GM03348 (cell line): ENCODE data around the gene BST1.
"Not testable (repeated sequence)": the region's sequence is repeated elsewhere in the genome, so short reads cannot be mapped to it uniquely, and the experiment has no call there.

Source experiments
- DNase-seq: peaks from one replicate; pipeline ENCODE4 v3.0.0; 2012; ENCODE audit warnings: low spot score

Gene BST1

DNA sequence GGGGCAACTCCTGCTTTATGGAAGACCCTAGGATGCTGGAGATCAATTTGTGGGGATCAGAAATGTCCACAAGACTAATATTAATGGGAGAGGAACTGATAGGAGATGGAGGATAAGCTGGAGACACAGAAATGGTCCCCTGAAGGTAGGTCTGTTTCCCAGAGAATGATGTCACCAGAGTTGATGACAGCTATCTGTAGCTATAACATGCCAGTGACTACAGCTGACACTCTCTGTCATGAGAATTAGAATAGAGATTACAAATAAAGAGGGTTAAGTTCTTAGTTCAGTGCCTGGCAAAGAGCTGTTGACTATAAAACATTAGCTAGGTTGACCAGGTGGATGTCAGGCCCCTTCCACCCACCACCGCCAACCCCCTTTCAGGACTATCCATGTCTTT lies 9.3 kb downstream of the BST1 start:
- DNase-seq = no peak

DNA sequence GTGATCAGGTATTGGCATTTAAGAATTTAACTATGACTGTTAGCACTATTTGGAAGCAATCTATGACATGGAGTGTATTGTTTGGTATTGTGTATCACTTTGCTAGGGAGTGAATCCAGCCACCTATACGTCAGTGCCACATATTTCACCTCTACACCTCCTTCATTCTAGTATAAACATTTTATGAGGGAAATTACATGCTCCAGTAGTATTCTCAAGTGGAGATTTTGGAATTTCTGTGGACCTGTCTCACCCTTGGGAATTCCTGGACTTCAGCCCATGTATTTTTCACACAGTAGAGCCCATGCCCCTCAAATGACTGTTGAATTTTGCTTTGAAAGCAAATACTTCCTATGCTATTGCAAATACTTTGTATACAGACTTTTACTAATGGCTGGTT lies 11.3 kb downstream of the BST1 start:
- DNase-seq = no peak

DNA sequence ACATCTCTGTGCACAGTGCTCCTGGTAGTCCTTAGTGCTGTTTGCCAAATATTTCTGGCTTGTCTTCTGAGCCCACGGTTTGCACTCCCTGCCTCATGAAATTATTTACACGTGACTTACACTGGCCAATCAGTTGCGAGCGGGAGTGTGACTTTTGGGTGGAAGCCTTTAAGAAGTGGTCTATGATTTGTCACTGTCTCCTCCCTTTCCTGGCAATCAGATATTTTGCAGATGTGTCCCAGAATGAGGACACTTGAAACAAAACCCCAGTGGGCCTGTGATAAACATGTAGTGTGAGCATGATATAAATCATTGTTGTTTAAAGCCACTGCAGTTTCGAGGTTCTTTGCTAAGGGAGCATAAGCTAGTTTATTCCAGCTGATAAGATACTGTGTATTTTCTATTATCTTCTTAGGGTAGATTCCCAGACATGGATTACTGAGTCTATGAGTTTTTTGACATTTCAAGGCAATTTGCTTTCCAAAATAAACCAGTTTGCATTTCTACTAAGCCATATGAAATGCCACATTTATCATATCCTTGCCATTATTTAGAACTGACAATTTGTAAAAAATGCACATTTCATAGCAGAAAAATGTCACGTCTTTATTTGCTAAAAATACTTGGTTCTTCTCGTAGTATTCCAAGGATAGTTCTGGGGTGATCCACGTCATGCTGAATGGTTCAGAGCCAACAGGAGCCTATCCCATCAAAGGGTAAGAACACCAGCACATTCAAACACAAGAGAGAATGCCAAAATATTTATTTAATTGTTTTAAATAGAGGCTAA lies 12.0 kb downstream of the BST1 start:
- peak; percentile 49 for DNase-seq

DNA sequence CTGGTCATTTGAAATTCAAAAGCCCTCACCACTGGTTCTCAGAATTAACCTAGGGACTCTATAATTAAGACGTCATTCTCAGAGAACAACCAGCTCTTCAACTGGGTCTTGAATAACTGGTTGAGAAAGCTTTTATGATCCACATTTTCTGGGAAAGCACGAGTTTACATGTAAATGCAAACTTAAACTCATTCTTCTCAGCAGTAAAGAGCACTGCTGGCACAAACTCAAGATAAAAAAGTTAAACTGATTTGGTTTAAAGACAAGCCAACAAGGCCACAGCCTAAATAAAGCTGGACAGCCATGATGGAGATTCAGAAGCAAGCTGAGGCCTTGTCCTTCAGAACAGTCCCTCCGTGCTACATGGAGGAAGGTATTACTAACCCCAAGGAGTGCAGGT lies 13.2 kb downstream of the BST1 start:
- DNase-seq = no peak

DNA sequence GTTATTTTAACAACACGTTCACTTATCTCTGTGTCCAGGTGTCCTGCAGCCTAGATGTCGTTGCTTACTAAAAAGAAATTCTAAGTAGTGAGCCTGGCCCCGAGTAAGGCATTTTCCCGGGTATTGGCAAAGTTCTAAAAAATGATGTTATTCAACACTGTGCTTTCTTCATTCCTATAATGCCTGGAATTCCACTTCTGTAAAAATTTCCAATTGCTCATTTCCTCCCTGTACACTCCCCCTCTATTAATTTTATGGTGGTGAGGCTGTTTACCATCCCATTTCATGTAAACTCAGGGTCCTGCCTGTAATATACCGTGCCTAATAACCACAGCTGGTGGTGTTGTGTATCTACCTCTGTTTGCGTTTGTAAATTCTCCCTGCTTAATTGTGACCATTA lies 14.2 kb downstream of the BST1 start:
- DNase-seq = peak; percentile 72

DNA sequence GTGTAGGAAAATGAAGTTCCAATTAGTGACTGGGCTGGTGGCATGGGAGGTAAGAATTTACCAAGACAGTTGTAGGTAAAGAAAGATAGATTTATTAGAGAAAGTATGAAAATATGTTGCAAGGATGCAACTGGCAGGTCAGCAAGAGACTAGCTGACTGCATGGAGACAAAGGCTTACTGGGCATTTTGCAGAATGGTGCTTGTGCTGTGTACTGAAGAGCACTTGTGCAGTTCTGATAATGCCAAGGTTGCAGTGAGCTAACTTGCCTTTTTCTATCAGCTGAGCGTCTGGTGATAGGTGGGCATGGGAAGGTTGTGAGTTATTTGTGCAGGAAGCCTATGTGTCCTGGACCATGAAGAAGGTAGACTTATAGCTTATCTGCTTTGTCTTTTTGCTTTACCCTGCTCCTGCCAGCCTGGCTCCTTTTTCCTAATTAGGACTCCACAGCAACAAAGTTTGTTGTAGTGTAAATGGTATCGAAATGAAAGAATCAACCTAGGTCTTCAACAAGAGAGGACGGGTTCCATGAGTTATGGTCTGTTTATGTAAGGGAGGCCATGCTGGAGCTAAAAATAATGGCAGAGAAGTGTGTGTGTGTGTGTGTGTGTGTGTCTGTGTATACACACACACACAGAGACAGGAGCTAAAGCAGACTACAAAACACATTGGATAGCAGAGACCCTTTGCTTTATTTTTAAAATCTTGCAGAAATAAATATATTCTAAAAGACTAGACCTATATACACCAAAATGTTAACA lies 15.0 kb downstream of the BST1 start:
- no peak for DNase-seq

DNA sequence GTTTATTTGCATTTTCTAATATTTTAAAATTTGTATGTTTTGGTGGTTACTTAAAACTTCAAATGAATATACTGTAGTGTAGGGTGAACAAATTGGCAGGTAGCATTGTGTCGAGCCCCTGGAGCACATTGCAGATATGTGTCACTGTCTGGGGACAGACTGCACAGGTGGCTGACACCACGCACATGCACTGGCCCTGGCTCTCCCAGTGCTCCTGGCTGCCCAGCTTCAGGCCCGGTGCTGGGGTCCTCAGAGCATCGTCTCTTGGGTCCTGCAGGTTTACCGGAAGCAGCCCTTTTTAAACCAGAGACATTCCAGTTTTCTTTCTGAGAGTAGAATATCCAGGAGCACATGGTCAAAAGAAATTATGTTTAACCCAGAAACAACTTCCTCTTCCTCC lies 15.6 kb downstream of the BST1 start:
- DNase-seq = no peak

DNA sequence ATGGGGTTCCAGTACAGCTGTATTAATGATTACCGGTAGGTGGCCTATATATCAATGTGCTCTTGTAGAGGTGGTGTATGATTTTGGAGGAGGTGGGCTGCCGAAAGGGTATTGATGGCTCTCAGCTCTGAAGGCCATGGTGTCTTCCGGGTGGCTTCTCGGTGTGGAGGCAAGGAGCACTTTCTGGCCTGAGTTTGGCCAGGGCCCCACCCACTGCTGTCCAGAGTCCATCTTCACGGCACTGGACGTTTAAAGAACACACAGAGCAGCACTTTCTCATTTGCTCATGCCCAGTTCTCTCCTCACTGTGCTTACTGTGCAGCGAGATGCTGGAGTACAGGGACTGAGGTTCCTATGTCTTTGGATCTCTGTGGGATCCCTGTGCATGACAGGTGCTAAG lies 16.1 kb downstream of the BST1 start:
- no peak for DNase-seq

DNA sequence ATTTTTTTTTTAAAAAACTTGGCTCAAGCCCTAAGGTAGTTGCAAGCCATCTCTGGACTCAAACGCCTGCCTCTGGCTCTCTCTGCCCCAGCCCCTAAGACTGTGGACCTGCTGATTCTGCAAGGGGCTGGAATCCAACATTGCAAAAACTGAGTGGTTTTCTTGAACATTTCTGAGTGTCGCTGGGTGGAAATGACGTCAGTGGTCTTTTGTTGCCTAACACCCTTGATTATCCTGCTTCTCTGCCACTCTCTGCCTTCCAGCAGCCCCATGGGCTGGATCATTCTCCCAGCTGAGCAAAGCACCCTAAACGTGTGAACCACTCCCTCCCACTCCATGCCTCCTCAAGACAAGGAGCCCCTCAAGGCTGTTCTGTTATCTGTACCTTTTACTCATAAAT lies 16.6 kb downstream of the BST1 start:
- DNase-seq = no peak

DNA sequence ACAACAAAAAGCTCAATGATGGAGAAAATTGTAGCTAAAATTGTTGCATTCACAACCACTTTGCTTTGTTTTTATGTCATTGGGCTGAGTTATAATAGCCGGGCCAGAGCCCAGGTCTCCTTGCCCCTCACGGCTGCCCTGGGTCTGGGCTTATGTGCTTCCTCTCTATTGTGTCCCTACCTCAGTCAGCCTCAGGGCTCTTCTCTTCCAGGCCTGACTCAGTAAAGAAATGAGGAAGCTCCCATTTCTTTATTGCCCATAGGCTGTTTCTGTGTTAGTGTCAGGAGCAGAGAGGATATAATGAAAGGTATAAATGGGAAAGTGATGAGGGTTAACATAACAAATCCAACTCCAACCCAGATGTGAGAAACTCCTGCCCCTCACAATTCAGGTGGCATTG lies 18.0 kb downstream of the BST1 start:
- DNase-seq = no peak

DNA sequence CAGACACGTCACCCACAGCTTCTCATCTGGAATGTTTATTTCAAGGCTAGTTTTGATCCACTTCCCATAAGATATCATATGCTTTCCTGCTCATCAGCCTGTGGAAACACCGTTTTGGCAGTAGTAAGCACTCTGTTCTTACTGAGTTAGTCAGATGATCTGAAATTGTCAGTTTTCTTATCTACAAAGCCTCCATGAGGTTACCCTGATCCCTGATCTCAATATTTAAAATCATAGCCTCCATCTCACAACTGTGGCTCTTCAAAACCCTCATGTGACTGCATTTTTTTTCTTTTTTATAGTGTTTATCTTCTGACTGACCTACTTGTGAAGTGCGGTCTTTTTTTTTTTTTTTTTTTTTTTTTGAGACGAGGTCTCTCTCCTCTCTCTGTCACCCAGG lies 22.7 kb downstream of the BST1 start:
- no peak for DNase-seq

DNA sequence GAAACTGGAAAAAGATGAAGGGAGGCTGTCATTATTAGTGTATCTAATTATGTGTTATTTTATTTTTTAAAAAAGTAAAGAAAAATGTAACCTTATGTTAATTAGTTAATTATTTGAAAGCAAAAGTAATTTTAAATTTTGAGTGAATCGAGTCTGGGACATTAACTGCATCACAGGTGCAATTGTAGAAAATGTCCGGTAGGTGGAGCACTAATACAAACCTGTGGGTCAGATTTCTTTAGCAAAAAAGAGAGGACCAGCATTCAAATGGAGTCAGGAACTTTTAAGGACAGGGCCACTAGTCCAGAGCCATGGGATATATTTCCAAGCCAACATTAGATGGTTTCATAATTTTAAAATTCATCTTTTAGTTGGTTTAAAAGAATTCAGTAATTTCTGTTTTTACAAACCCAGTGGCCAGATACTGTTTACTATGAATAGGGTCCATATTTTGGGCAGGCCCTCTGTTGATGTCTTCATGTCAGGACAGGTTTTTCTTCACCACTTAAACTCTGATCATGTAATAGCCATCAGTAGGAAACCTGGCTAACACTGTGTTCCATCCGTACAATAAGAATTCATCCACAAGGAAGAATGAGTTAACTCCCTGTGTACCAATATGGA lies 27.2 kb downstream of the BST1 start:
- DNase-seq = peak; percentile 74

DNA sequence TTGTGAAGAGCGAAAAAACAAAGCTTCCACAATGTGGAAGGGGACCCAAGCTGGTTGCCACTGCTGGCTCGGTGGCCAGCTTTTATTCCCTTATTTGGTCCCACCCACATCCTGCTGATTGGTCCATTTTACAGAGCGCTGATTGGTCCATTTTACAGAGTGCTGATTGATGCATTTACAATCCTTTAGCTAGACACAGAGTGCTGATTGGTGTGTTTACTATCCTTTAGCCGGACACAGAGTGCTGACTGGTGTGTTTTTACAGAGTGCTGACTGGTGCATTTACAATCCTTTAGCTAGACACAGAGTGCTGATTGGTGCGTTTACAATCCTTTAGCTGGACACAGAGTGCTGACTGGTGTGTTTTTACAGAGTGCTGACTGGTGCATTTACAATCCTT lies 30.2 kb downstream of the BST1 start:
- not testable (repeated sequence) for DNase-seq

DNA sequence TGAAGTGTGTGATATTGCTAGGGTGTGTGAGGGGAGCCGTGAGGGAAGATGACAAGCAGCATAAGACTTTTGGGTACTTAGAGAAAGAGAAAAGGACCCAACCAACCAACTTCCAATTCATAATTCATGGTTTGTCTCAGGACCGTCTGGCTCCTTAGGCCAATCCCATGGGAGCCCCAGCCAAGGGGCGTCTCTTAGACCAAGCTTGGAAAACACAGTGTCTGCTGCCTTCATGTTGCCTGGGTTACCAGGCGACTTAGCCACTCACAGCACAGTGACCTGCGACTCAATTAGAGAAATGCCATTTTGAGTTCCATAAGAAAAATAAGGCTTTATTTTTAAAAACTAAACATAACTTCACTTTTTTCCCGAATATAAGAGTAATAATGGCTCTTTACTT lies 32.7 kb downstream of the BST1 start:
- no peak for DNase-seq

DNA sequence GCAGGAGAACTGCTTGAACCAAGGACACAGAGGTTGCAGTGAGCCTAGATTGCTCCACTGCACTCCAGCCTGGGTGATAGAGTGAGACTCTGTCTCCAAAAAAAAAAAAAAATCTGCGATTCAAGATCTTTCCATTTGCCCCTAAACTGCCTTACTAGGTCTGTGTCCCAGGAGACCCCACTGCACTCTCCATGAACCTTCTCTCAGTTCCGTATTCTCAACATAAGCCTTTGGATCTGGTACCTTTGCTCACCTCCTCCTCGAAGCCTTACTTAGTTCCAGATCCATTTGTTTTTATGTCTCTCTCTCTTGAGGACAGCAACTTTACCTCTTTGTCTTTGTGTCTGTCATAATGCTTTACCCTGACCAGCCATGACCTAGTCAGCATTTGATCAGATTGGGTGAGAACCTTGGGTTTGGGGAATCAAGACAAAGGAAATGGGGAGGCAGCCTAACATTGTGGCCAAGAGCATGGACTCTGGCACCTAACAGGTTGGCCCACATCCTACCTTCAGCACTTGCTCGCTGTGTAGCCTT lies 33.7 kb downstream of the BST1 start:
- no peak for DNase-seq

DNA sequence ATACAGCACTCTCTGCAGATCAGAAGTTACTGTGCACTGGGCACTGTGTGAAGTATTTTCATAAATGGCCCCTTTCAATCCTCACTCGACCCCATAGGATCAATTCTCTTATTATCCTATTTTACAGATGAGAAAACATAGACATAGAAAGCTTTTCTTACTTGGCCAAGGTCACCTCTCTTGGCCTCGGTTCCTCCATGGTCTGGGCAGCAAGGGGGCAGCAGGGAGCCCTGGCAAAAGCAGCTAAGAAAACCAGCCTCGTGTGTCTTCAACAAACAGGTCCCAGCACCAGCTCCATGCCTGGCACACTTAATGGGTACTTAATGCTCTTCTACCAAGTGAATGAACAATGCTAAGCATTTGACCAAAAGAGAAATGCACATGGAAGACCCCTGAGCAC lies 34.4 kb downstream of the BST1 start:
- no peak for DNase-seq

DNA sequence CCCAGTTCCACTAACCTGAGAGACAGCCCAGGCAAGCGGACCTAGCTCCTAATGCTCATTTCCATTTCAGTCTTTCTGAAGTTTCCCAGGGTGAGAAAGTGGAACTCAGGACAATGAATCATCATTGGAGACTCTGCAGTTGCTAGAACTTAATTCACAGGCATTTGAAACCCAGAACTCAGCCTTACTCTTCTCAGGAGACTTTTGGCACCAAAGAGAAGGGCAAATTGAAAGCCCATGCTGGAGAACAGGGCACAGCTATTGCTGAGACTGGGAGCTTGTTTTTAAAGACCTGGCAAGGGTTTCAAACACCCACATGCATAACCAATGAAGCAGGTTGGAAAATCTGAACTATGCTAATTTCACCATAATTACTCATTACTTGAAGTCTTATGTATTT lies 36.0 kb downstream of the BST1 start:
- DNase-seq = peak; percentile 17

DNA sequence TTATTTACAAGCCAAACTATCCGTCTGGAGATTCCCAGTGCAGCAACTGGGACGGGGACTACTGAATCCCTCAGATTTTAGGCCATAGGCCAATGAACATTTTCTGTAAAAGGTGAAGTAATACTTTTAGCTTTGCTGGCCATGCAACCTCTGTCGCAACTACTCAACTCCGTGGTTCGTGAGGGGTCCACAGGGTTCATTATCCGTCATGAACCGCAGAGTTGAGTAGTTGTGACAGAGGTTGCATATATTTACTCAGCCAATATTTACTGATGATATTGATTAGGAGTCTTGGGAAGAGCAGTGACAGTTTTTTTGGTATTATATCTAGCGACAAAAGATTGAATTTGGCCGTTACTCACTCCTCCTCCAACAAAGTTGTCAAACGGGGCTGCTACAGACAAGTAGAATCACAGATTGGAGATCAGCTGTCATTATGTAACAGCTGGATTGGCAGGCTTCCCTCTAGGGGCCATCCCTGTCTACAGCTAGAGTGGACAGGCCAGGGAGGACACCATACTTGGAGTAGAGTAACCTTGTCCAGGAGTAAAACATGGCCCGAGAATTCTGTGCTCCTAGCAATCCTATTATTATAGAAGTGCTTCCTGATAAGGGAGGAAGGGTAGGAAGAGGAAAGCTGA lies 38.0 kb downstream of the BST1 start:
- DNase-seq = no peak

DNA sequence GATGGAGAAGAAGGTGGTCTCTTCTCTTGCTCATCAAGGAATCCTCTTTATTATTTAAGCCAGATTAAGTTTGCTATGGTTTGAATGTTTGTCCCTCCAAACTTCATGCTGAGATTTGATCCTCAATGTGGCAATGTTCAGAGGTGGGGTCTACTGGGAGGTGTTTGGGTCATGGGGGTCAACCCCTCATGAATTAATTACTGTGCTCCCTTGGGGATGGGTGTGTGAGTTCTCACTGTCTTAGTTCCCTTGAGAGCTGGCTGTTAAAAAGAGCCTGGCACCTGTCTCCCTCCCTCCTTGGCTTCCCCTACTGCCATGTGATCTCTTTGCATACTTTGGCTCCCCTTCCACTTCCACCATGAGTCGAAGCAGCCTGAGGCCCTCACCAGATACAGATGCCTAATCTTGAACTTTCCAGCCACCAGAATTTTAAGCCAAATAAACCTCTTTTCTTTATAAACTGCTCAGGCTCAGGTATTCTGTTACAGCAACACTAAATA lies 39.3 kb downstream of the BST1 start:
- DNase-seq = no peak

DNA sequence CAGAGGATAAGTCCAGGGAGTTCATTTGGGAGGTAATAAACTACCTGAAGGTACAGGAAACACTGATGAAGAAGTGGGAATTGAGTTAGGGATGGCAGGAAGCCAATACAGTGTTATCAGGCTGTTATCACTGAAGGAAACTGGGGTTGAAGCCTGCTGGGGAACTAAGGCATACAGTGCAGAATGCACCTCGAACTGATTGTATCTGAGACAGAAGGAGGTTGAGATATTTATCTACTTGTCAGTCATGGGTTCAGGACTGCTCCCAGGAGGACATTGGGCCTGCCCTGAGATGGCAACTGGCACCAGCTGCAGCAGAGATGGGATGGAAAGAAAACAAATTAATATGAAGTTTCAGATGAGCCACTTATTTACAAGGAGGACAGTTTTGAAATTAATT lies 39.8 kb downstream of the BST1 start:
- no peak for DNase-seq

DNA sequence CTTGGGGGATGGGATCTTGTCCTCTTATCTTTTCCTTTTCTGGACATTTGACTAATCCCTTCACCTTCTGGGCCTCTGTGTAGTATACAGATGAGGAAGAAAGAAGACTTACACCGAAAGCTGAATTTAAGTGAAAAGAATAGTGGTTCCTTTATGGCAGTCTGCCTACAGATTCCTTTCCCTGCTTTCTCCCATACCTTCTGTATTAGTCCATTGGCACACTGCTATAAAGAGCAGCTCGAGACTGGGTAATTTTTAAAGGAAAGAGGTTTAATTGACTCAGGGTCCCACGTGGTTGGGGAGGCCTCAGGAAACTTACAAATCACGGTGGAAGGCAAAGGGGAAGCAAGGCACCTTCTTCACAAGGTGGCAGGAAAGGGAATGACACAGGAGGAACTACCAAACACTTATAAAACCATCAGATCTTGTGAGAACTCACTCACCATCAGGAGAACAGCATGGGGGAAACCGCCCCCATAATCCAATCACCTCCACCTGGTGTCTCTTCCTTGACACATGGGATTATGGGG lies 41.2 kb downstream of the BST1 start:
- DNase-seq = no peak

DNA sequence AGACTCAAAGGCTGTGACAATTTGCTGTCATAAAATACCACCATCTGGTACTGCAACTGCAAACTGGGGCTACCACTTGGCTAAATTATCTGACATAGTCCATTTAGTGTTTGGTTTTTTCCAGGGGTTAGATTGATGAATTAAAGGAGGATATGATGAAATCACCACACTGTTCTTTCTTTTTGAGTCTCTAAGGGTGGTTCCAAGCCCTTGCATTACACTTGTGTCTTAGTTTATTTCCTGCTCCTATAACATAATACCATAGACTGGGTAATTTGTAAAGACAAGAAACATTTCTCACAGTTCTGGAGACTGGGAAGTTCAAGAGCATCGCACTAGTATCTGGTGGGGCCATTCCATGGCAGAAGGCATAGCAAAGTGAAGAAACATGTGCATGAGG lies 43.2 kb downstream of the BST1 start:
- DNase-seq = no peak
